Measurements from ENCODE around the gene C2CD4C.
"Not testable (repeated sequence)": the region's sequence is repeated elsewhere in the genome, so short reads cannot be mapped to it uniquely, and the experiment has no call there.

The C2CD4C gene

GRCh38 chr19:415292-415691, 6.3 kb upstream of the C2CD4C start:
- Histone ChIP-seq H3K4me1 (ENCODE audit: insufficient read depth, poor library complexity, severe bottlenecking) (no peaks in the 10 kb centered on the region), H3K27ac (ENCODE audit: poor library complexity, severe bottlenecking) (no peak overlapping the region), H3K36me3 (ENCODE audit: low read depth) (no peaks in the 10 kb centered on the region), H3K27me3 (ENCODE audit: insufficient read depth, poor library complexity, severe bottlenecking) (peaks cover 1% of the 10 kb centered on the region), H3K4me3 (ENCODE audit: severe bottlenecking) (no peak overlapping the region), H3K9me3 (ENCODE audit: severe bottlenecking) (no peaks in the 10 kb centered on the region)
- ATAC-seq (ENCODE audit: low read depth), result no peak
- no peak for DNase-seq (ENCODE audit: low spot score)
- no peak for TF ChIP-seq CTCF (IDR thresholded peaks at IDR 0.05; ENCODE audit: poor library complexity, severe bottlenecking)

GRCh38 chr19:413756-414420, 4.9 kb upstream of the C2CD4C start:
- H3K4me1 ChIP-seq (ENCODE audit: insufficient read depth, poor library complexity, severe bottlenecking), result no peaks in the 10 kb centered on the region

GRCh38 chr19:412356-413355, 3.7 kb upstream of the C2CD4C start:
- no peaks in the 10 kb centered on the region for H3K4me1 ChIP-seq (ENCODE audit: insufficient read depth, poor library complexity, severe bottlenecking)
- no peaks in the 10 kb centered on the region for H3K36me3 ChIP-seq (ENCODE audit: low read depth)
- peak; percentile 40; the same call in 2 of the 3 replicates for ATAC-seq (ENCODE audit: low read depth)
- no peak for TF ChIP-seq CTCF (IDR thresholded peaks at IDR 0.05; ENCODE audit: poor library complexity, severe bottlenecking)
- H3K4me3 ChIP-seq (ENCODE audit: severe bottlenecking), result no peak overlapping the region
- peaks cover 13% of the 10 kb centered on the region for H3K27me3 ChIP-seq (ENCODE audit: insufficient read depth, poor library complexity, severe bottlenecking)
- H3K9me3 ChIP-seq (ENCODE audit: severe bottlenecking), result no peaks in the 10 kb centered on the region
- DNase-seq (ENCODE audit: low spot score), result no peak
- H3K27ac ChIP-seq (ENCODE audit: poor library complexity, severe bottlenecking), result no peak overlapping the region

More at GRCh38 chr19:413756-414420, 4.9 kb upstream of the C2CD4C start:
- Histone ChIP-seq H3K27ac (ENCODE audit: poor library complexity, severe bottlenecking) (no peak overlapping the region), H3K27me3 (ENCODE audit: insufficient read depth, poor library complexity, severe bottlenecking) (peaks cover 13% of the 10 kb centered on the region), H3K9me3 (ENCODE audit: severe bottlenecking) (no peaks in the 10 kb centered on the region), H3K36me3 (ENCODE audit: low read depth) (no peaks in the 10 kb centered on the region), H3K4me3 (ENCODE audit: severe bottlenecking) (no peak overlapping the region)
- no peak for TF ChIP-seq CTCF (IDR thresholded peaks at IDR 0.05; ENCODE audit: poor library complexity, severe bottlenecking)
- ATAC-seq (ENCODE audit: low read depth) (no peak), DNase-seq (ENCODE audit: low spot score) (no peak)

- Histone ChIP-seq H3K4me1 (ENCODE audit: insufficient read depth, poor library complexity, severe bottlenecking) (no peaks in the 10 kb centered on the region), H3K36me3 (ENCODE audit: low read depth) (no peaks in the 10 kb centered on the region), H3K27ac (ENCODE audit: poor library complexity, severe bottlenecking) (no peak overlapping the region), H3K4me3 (ENCODE audit: severe bottlenecking) (no peak overlapping the region), H3K9me3 (ENCODE audit: severe bottlenecking) (no peaks in the 10 kb centered on the region), H3K27me3 (ENCODE audit: insufficient read depth, poor library complexity, severe bottlenecking) (peaks cover 13% of the 10 kb centered on the region)
- ATAC-seq (ENCODE audit: low read depth), result no peak
- no peak for TF ChIP-seq CTCF (IDR thresholded peaks at IDR 0.05; ENCODE audit: poor library complexity, severe bottlenecking)
- no peak for DNase-seq (ENCODE audit: low spot score)
Observed at GRCh38 chr19:411723-412355, 2.9 kb upstream of the C2CD4C start.

- H3K27me3 ChIP-seq (ENCODE audit: insufficient read depth, poor library complexity, severe bottlenecking), result peaks cover 13% of the 10 kb centered on the region
- not testable (repeated sequence) for H3K4me1 ChIP-seq (ENCODE audit: insufficient read depth, poor library complexity, severe bottlenecking); H3K27ac ChIP-seq (ENCODE audit: poor library complexity, severe bottlenecking); ATAC-seq (ENCODE audit: low read depth); DNase-seq (ENCODE audit: low spot score); H3K4me3 ChIP-seq (ENCODE audit: severe bottlenecking); H3K9me3 ChIP-seq (ENCODE audit: severe bottlenecking); H3K36me3 ChIP-seq (ENCODE audit: low read depth)
Observed at GRCh38 chr19:411121-411722, 2.3 kb upstream of the C2CD4C start.
